K562 (cell line): ENCODE data around the gene SLC11A1. TPM values are rescaled to one million over a fixed set of nuclear protein-coding genes. Genes with fewer than 3 reads are reported as not detected.

ENCODE experiments used
- ATAC-seq: fragments of 200-7000 bp; cut with Tn5 transposase; 3 replicates; pipeline ENCODE4 v1.9.1; 2020; ENCODE audit warnings: moderate library complexity
- BruUV-seq: library from RNA; stranded (reverse); fragments of 400-500 nt; replicated peaks from 2 replicates; lab custom pipeline; 2021; lab: Mats Ljungman, UMichigan
- CTCF ChIA-PET: fragments of 300-600 bp; formaldehyde crosslinking; extraction: SDS; loops from one replicate; lab custom pipeline; 2021; ENCODE audit warnings: low intra/inter-chr PET ratio; lab: Yijun Ruan, JAX
- POLR2A ChIA-PET: fragments of 300-600, 350-650 bp; sonication (Branson Sonifier 250); formaldehyde crosslinking; extraction: SDS; loops from one replicate; lab custom pipeline; 2021; ENCODE audit warnings: antibody characterized with exemption, inconsistent platforms; lab: Yijun Ruan, JAX
- DNase-seq, 4 experiments: peaks; one replicate each; pipeline versions ENCODE4 v3.0.0 to v3.0.0-alpha.2; 2011 to 2018; ENCODE audit warnings: low spot score in 3 of 4, mixed read lengths in 3 of 4; ENCODE audit errors: extremely low read depth in 1 of 4
- FAIRE-seq: peaks from 2 replicates; lab custom pipeline; 2011; peaks lifted over from hg19 to GRCh38; lab: Jason Lieb, UNC
- H2AFZ ChIP-seq: 2 replicates; pipeline ENCODE4 v1.6.0; 2011; ENCODE audit warnings: low read depth, low read length, control low read depth, inconsistent platforms
- H3K27ac ChIP-seq: fragments of 200-600 bp; 3 replicates; pipeline ENCODE4 v1.8.0; 2011; ENCODE audit warnings: low read depth, mild to moderate bottlenecking, control low read depth, inconsistent platforms, low read length, moderate library complexity, mixed read lengths; ENCODE audit errors: extremely low read depth
- H3K27me3 ChIP-seq, 2 experiments: fragments of 300-600 bp in 1 of 2; 2 replicates in 1 of 2; 3 replicates in 1 of 2; pipeline versions ENCODE4 v1.6.0 to v1.8.0; 2011; ENCODE audit warnings: inconsistent platforms in 2 of 2, low read length in 2 of 2, mild to moderate bottlenecking in 1 of 2, mixed read lengths in 1 of 2, moderate library complexity in 1 of 2; ENCODE audit not compliant: control insufficient read depth in 2 of 2, insufficient read depth in 2 of 2
- H3K36me3 ChIP-seq: fragments of 300-600 bp; 3 replicates; pipeline ENCODE4 v1.8.0; 2011; ENCODE audit warnings: mild to moderate bottlenecking, low read length, inconsistent platforms; ENCODE audit not compliant: control insufficient read depth, insufficient read depth
- H3K4me1 ChIP-seq, 2 experiments: fragments of 200-600 bp in 1 of 2; replicated peaks in 1 of 2; 2 replicates in 1 of 2; 3 replicates in 1 of 2; pipeline versions ENCODE4 v1.5.1 to v1.8.0; 2011; ENCODE audit warnings: inconsistent platforms in 2 of 2, low read length in 2 of 2, mild to moderate bottlenecking in 1 of 2, mixed read lengths in 1 of 2, moderate library complexity in 1 of 2; ENCODE audit not compliant: control insufficient read depth in 2 of 2, insufficient read depth in 2 of 2
- H3K4me2 ChIP-seq: 2 replicates; pipeline ENCODE4 v1.6.1; 2011; ENCODE audit warnings: low read length, control low read depth, inconsistent platforms, mixed read lengths; ENCODE audit not compliant: insufficient read depth
- H3K4me3 ChIP-seq: fragments of 200-600 bp; sonication (generic), shearing (Covaris generic); 2 replicates; pipeline ENCODE4 v1.5.1; 2016; ENCODE audit warnings: control low read depth, inconsistent platforms
- H3K79me2 ChIP-seq: fragments of 200-600 bp; 3 replicates; pipeline ENCODE4 v1.8.0; 2011; ENCODE audit warnings: low read length, inconsistent platforms; ENCODE audit not compliant: control insufficient read depth, insufficient read depth
- H3K9ac ChIP-seq, 2 experiments: 2 replicates each; pipeline versions ENCODE4 v1.6.0 to v1.6.1; 2011; ENCODE audit warnings: low read depth in 2 of 2, low read length in 2 of 2, control low read depth in 1 of 2, inconsistent platforms in 1 of 2, mild to moderate bottlenecking in 1 of 2, mixed read lengths in 1 of 2; ENCODE audit not compliant: insufficient read depth in 1 of 2
- H3K9me1 ChIP-seq: one replicate; pipeline ENCODE4 v1.6.0; 2011; ENCODE audit warnings: inconsistent platforms, mild to moderate bottlenecking, low read length, moderate library complexity; ENCODE audit not compliant: control insufficient read depth, insufficient read depth
- H3K9me3 ChIP-seq: replicated peaks from 2 replicates; pipeline ENCODE4 v1.5.1; 2011; ENCODE audit warnings: low read depth, low read length, inconsistent platforms; ENCODE audit not compliant: control insufficient read depth, insufficient read depth
- H4K20me1 ChIP-seq: replicated peaks from 2 replicates; pipeline ENCODE4 v1.6.1; 2011; ENCODE audit warnings: low read length, inconsistent platforms, mixed read lengths; ENCODE audit not compliant: control insufficient read depth, insufficient read depth
- PATZ1 ChIP-seq: fragments of 250-450 bp; sonication (Bioruptor Pico); IDR thresholded peaks from 2 replicates; pipeline ENCODE4 v1.5.0; 2020; ENCODE audit warnings: mild to moderate bottlenecking, borderline replicate concordance
- ZFP1 ChIP-seq: fragments of 450-650 bp; formaldehyde crosslinking; IDR thresholded peaks from 2 replicates; pipeline ENCODE4 v1.4.0; 2020; ENCODE audit warnings: mild to moderate bottlenecking, mixed read lengths
- ZNF780A ChIP-seq: fragments of 250-450 bp; sonication (Bioruptor Pico); IDR thresholded peaks from 2 replicates; pipeline ENCODE4 v1.5.0; 2021; ENCODE audit warnings: mild to moderate bottlenecking
- WGBS: fragments of 100-300 bp; shearing (Covaris generic); methylation state at CpG from one replicate; pipeline ENCODE4 v1.1.6; 2016; ENCODE audit warnings: low coverage, mixed read lengths; ENCODE audit not compliant: insufficient coverage; ENCODE audit errors: missing lambda C conversion rate; 5-methylcytosine and 5-hydroxymethylcytosine counted together
- in situ Hi-C: fragments of 300-500 bp; cut with MboI; formaldehyde crosslinking; loops from 4 replicates; pipeline ENCODE4 v1.15.0; 2018; ENCODE audit warnings: inconsistent platforms, mixed read lengths
- intact Hi-C: fragments of 100-400 bp; cut with micrococcal nuclease; formaldehyde crosslinking; loops from 2 replicates; pipeline ENCODE4 v1.14.2; 2022
- polyA plus RNA-seq, 8 experiments: library from polyadenylated mRNA; depleted of rRNA in 4 of 8; stranded (reverse) in 5 of 8; unstranded in 3 of 8; fragments of >200 nt; fragmentation: Nextera tagmentation in 2 of 8; fragmentation: Illumina TruSeq in 1 of 8; extraction: Ambion mirVana in 2 of 8; extraction: Trizol in 1 of 8; gene quantifications; 2 replicates each; pipeline versions ENCODE4 v1.2.1 to v1.2.3, GENCODE V29; 2011 to 2014; ENCODE audit warnings: inconsistent platforms in 1 of 8, missing spikeins in 1 of 8
- total RNA-seq, 7 experiments: library from RNA; depleted of rRNA in 6 of 7; stranded (reverse); fragments of >200 nt in 6 of 7; fragmentation: Illumina TruSeq in 2 of 7; extraction: Trizol in 2 of 7; gene quantifications; 2 replicates each; pipeline versions ENCODE4 v1.2.1 to v1.2.3, GENCODE V29; 2011 to 2021; ENCODE audit warnings: low replicate concordance in 1 of 7

Gene SLC11A1
- total and polyA plus RNA-seq, 9 of the 15 experiments (the other 6 are each of a cell fraction or from before 2014, with no cell fraction given), result 0.35 to 1.6 (median 0.65) TPM

- TF ChIP-seq ZNF780A (CRISPR knock-in tag) (no peak), PATZ1 (CRISPR knock-in tag) (no peak), ZFP1 (CRISPR knock-in tag) (no peak)
- no peak overlapping the region for H3K27ac ChIP-seq
- H3K4me3 ChIP-seq, result no peak overlapping the region
- H3K9me1 ChIP-seq, result no peaks in the 10 kb centered on the region
- no peaks in the 10 kb centered on the region for H4K20me1 ChIP-seq
- FAIRE-seq, result no peak
- H3K9me3 ChIP-seq, result no peaks in the 10 kb centered on the region
- 37% methylated on average over 2 of the region's 2 CpGs for WGBS
- ChIA-PET POLR2A (interaction anchor here (1.5 kb wide), 1 partner anchor 25 kb away, joined by 4 read pairs; no protein-coding TSS in a partner anchor), CTCF (no interaction called here)
- no peak for DNase-seq
- peaks cover 6% of the 10 kb centered on the region; the same call in 2 of the 3 replicates for H3K79me2 ChIP-seq
- no peaks in the 10 kb centered on the region for H3K27me3 ChIP-seq
- BruUV-seq, result no TSS peak
- ATAC-seq, result no peak
- H3K4me2 ChIP-seq, result no peak overlapping the region
- in situ Hi-C loops (no loop called here), intact Hi-C loops (loop anchor here (2.0 kb wide), 1 partner anchor 27 kb away; no protein-coding TSS in a partner anchor)
- no peak overlapping the region for H3K9ac ChIP-seq
- peaks cover 6 to 22% of the 10 kb centered on the region in 2 experiments; a peak in 4 of 5 replicates for H3K4me1 ChIP-seq
- no peaks in the 10 kb centered on the region for H3K36me3 ChIP-seq
- no peak overlapping the region for H2AFZ ChIP-seq
Measured at GRCh38 chr2:218369330-218369729, 12.7 kb upstream of the SLC11A1 start.
